PC-3 (cell line): ENCODE measurements around the gene ATF7IP2.

Experiments
- EZH2 ChIP-seq: fragments of 300-600 bp; sonication (generic); IDR thresholded peaks from one replicate; pipeline ENCODE4 v1.6.1; 2017; ENCODE audit warnings: antibody characterized with exemption, mild to moderate bottlenecking, low read length; ENCODE audit not compliant: unreplicated experiment
- EZH2phosphoT487 ChIP-seq: fragments of 300-600 bp; sonication (generic); IDR thresholded peaks from 2 replicates; pipeline ENCODE4 v1.6.1; 2018; ENCODE audit warnings: mild to moderate bottlenecking, antibody characterized with exemption, low read length, borderline replicate concordance
- TF ChIP-seq, protein P1 (sequence below): fragments of 300-600 bp; sonication (generic); conservative IDR thresholded peaks from 2 replicates; pipeline ENCODE4 v1.5.1; 2017; ENCODE audit warnings: antibody characterized with exemption, low read depth, mild to moderate bottlenecking, low read length

DNA sequence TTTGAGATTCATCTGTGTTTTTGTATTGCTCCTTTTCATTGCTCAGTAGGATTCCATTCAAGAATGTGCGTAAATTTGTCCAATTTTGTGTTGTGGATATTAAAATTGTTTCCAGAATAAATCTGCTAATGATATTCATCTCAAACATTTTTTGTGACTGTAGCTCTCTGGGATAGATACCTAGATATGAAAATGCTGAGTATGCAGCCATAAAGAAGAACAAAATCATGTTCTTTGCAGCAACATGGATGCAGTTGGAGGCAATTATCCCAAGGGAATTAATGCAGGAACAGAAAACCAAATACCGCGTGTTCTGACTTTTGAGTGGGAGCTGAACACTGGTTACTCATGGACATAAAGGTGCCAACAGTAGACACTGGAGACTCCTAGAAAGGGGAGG, 40.2 kb upstream of the ATF7IP2 start:
- TF ChIP-seq, protein P1, sequence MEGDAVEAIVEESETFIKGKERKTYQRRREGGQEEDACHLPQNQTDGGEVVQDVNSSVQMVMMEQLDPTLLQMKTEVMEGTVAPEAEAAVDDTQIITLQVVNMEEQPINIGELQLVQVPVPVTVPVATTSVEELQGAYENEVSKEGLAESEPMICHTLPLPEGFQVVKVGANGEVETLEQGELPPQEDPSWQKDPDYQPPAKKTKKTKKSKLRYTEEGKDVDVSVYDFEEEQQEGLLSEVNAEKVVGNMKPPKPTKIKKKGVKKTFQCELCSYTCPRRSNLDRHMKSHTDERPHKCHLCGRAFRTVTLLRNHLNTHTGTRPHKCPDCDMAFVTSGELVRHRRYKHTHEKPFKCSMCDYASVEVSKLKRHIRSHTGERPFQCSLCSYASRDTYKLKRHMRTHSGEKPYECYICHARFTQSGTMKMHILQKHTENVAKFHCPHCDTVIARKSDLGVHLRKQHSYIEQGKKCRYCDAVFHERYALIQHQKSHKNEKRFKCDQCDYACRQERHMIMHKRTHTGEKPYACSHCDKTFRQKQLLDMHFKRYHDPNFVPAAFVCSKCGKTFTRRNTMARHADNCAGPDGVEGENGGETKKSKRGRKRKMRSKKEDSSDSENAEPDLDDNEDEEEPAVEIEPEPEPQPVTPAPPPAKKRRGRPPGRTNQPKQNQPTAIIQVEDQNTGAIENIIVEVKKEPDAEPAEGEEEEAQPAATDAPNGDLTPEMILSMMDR = no peak
- TF ChIP-seq EZH2 (no peak), EZH2phosphoT487 (no peak)
